ENCODE results near the gene LLGL2.

LLGL2 gene

GRCh38 chr17:75571197-75571884 is 45.8 kb downstream of the LLGL2 start:
- no peak for TF ChIP-seq CTCF (IDR thresholded peaks at IDR 0.05; ENCODE audit: borderline replicate concordance, control extremely low read depth, extremely low read depth, insufficient read depth, missing control alignments)
- DNase-seq (ENCODE audit: low spot score) = peak; percentile 91
- in situ Hi-C loops (cut with MboI; ENCODE audit: low sequenced_read_pairs, unreplicated experiment) = no loop called here

- in situ Hi-C loops (cut with MboI; ENCODE audit: low sequenced_read_pairs, unreplicated experiment) = no loop called here
- no peak for TF ChIP-seq CTCF (IDR thresholded peaks at IDR 0.05; ENCODE audit: borderline replicate concordance, control extremely low read depth, extremely low read depth, insufficient read depth, missing control alignments)
- DNase-seq (ENCODE audit: low spot score) = no peak
Observed at GRCh38 chr17:75571885-75572215, 46.4 kb downstream of the LLGL2 start.

- no peak for TF ChIP-seq CTCF (IDR thresholded peaks at IDR 0.05; ENCODE audit: borderline replicate concordance, control extremely low read depth, extremely low read depth, insufficient read depth, missing control alignments)
- in situ Hi-C loops (cut with MboI; ENCODE audit: low sequenced_read_pairs, unreplicated experiment) = no loop called here
- no peak for DNase-seq (ENCODE audit: low spot score)
Observed at GRCh38 chr17:75572713-75573539, 47.4 kb downstream of the LLGL2 start.

GRCh38 chr17:75573540-75573957 is 48.1 kb downstream of the LLGL2 start:
- no peak for DNase-seq (ENCODE audit: low spot score)
- in situ Hi-C loops (cut with MboI; ENCODE audit: low sequenced_read_pairs, unreplicated experiment) = no loop called here
- no peak for TF ChIP-seq CTCF (IDR thresholded peaks at IDR 0.05; ENCODE audit: borderline replicate concordance, control extremely low read depth, extremely low read depth, insufficient read depth, missing control alignments)

GRCh38 chr17:75573994-75574393 is 48.5 kb downstream of the LLGL2 start:
- no peak for TF ChIP-seq CTCF (IDR thresholded peaks at IDR 0.05; ENCODE audit: borderline replicate concordance, control extremely low read depth, extremely low read depth, insufficient read depth, missing control alignments)
- no peak for DNase-seq (ENCODE audit: low spot score)

GRCh38 chr17:75574404-75575036 is 49.0 kb downstream of the LLGL2 start:
- in situ Hi-C loops (cut with MboI; ENCODE audit: low sequenced_read_pairs, unreplicated experiment) = no loop called here
- DNase-seq (ENCODE audit: low spot score) = no peak
- no peak for TF ChIP-seq CTCF (IDR thresholded peaks at IDR 0.05; ENCODE audit: borderline replicate concordance, control extremely low read depth, extremely low read depth, insufficient read depth, missing control alignments)

More at GRCh38 chr17:75573994-75574393, 48.5 kb downstream of the LLGL2 start:
- in situ Hi-C loops (cut with MboI; ENCODE audit: low sequenced_read_pairs, unreplicated experiment) = no loop called here

All from GM13976 (cell line).